NT2/D1 (cell line): ENCODE measurements around the gene RFX3.

ENCODE experiments used
- DNase-seq: peaks from one replicate; pipeline ENCODE4 v3.0.0-alpha.2; 2011; ENCODE audit warnings: low read depth, low spot score
- H3K27me3 ChIP-seq: 2 replicates; pipeline ENCODE4 v1.6.0; 2011; ENCODE audit warnings: mild to moderate bottlenecking; ENCODE audit not compliant: insufficient read length, insufficient read depth
- H3K36me3 ChIP-seq: 2 replicates; pipeline ENCODE4 v1.6.1; 2011; ENCODE audit warnings: mild to moderate bottlenecking, low read length, mixed read lengths; ENCODE audit not compliant: insufficient read depth, insufficient read length
- H3K4me1 ChIP-seq: 2 replicates; pipeline ENCODE4 v1.5.1; 2011; ENCODE audit not compliant: insufficient read depth, insufficient read length
- H3K4me3 ChIP-seq: 2 replicates; pipeline ENCODE4 v1.5.1; 2011; ENCODE audit warnings: low read depth; ENCODE audit not compliant: insufficient read length
- H3K9ac ChIP-seq: 2 replicates; pipeline ENCODE4 v1.6.0; 2011; ENCODE audit warnings: low read depth; ENCODE audit not compliant: insufficient read length
- H3K9me3 ChIP-seq: 2 replicates; pipeline ENCODE4 v1.5.1; 2011; ENCODE audit warnings: mild to moderate bottlenecking, low read length; ENCODE audit not compliant: insufficient read depth
- SUZ12 ChIP-seq: IDR thresholded peaks from 2 replicates; pipeline ENCODE4 v1.6.1; 2011; ENCODE audit not compliant: insufficient read length, insufficient read depth; ENCODE audit errors: extremely low read depth
- YY1 ChIP-seq: IDR thresholded peaks from 2 replicates; pipeline ENCODE4 v1.6.1; 2011; ENCODE audit not compliant: insufficient read length, insufficient read depth
- ZNF274 ChIP-seq: IDR thresholded peaks from 2 replicates; pipeline ENCODE4 v1.6.1; 2011; ENCODE audit warnings: mild to moderate bottlenecking, low read depth, low read length

Gene RFX3

DNA sequence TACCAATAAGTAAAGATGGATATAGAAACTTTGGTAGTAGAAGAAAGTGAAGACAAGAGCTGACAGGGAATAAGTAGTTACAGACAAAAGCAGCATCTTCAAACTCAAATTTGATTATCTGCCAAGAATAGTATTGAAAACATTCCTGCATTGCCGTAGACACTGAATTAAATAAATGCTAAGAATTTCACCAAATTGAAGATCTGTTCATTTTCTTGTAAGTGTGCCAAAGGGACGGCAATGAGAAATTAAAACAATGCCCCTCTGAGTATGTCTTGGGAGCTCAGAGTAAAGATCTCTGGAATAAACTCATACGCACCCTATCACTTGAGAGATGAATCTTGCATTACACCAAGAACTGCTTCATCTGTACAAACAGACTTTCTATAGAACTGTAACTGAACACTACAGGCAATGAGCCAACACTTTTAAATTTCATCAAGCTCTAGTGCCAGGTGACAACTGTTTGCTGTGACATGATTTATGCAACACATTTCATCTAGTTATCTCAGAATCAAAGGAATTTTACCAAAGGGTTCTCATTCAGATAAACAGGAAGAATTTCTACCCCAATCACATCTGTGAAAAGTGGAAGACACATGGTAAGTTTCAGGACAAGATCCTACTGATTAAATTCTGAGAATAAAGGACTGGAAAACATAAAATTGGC lies 66.9 kb downstream of the RFX3 start:
- Histone ChIP-seq H3K4me3 (no peak overlapping the region), H3K27me3 (no peaks in the 10 kb centered on the region), H3K9ac (no peak overlapping the region), H3K9me3 (no peaks in the 10 kb centered on the region), H3K36me3 (no peaks in the 10 kb centered on the region), H3K4me1 (no peaks in the 10 kb centered on the region)
- no peak for DNase-seq
- no peak for TF ChIP-seq ZNF274
- TF ChIP-seq YY1, result no peak
- no peak for TF ChIP-seq SUZ12

DNA sequence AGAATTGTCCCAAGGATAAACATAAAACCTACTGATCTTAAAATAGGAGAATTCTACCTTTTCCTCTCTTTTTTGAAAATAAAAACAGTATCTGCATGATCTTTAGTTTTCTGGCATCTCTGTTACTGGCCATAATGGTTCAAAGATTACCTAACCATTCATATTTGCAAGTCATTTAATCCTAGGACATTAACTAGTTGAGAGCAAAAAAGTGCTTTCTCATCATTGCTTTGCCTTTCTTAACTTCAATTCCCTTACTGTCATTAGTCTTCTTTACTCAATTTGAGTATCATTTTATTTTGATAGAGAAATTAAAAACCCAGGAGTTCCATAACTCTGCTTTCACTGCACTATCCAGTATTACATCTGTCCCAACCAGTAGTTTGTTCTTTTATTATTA lies 68.6 kb downstream of the RFX3 start:
- no peaks in the 10 kb centered on the region for H3K9me3 ChIP-seq
- no peaks in the 10 kb centered on the region for H3K27me3 ChIP-seq
- TF ChIP-seq SUZ12, result no peak
- no peak for TF ChIP-seq YY1
- no peak for TF ChIP-seq ZNF274
- no peaks in the 10 kb centered on the region for H3K36me3 ChIP-seq
- no peak overlapping the region for H3K9ac ChIP-seq
- H3K4me1 ChIP-seq, result no peaks in the 10 kb centered on the region
- no peak for DNase-seq
- H3K4me3 ChIP-seq, result no peak overlapping the region

DNA sequence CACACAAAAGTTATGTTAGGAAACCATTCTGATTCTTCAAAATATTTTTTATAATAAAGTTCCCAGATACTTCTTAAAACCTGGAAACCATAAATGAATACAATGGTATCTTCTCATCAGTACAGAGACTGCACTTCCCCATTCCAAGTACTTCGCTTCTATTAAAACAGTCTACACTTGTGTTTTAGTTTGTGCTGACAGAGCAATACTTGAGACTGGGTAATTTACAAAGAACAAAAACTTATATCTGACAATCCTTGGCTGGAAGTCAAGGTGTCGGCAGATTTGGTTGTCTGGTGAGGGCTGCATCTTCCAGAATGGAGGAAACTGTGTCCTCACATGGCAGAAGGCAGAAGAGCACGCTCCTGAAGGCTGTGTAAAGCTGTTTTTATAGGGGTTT lies 70.1 kb downstream of the RFX3 start:
- Histone ChIP-seq H3K9me3 (no peaks in the 10 kb centered on the region), H3K4me3 (no peak overlapping the region), H3K9ac (no peak overlapping the region), H3K36me3 (no peaks in the 10 kb centered on the region), H3K4me1 (no peaks in the 10 kb centered on the region), H3K27me3 (no peaks in the 10 kb centered on the region)
- DNase-seq, result no peak
- TF ChIP-seq YY1 (no peak), SUZ12 (no peak), ZNF274 (no peak)

DNA sequence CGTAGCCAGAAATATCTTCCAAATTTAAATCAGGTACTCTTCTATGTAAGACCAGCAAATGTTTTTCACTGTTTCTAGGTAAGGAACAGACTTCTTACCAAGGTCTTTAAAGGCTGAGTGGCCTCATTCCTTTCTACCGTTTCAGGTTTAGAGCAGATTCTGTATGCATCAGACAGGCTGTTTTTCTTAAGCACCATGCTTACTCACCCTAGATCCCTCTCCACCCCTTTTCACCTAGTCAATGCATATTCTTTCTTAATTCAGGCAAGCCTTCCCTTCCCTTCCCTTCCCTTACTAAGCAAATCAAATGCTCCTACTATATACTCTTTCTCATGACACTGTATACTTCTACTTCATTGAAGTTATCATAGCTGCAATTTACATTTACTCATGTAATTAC lies 70.7 kb downstream of the RFX3 start:
- Histone ChIP-seq H3K4me1 (no peaks in the 10 kb centered on the region), H3K36me3 (no peaks in the 10 kb centered on the region), H3K9ac (no peak overlapping the region), H3K27me3 (no peaks in the 10 kb centered on the region), H3K9me3 (no peaks in the 10 kb centered on the region), H3K4me3 (no peak overlapping the region)
- TF ChIP-seq ZNF274 (no peak), SUZ12 (no peak), YY1 (no peak)
- peak; percentile 13 for DNase-seq

DNA sequence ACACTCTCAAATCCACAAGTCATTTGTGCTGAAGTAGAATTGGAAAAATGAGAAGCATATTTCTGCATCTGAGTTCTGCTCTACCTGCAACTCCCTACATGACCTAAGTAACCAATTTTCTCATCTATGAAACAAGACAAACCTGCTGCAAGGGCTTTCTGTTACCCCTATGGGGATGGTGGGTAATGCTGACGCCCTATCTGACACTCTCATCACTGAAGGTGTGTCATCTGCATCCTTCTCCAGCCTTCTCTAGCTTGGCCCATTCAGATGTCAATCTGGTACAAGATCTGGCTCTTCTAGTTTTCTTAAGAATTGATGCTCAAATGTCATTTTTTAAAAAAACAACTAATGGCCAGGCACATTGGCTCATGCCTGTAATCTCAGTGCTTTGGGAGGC lies 73.8 kb downstream of the RFX3 start:
- TF ChIP-seq ZNF274, result no peak
- TF ChIP-seq SUZ12, result no peak
- no peak for TF ChIP-seq YY1
- no peaks in the 10 kb centered on the region for H3K4me1 ChIP-seq
- no peak for DNase-seq
- H3K27me3 ChIP-seq, result no peaks in the 10 kb centered on the region
- H3K36me3 ChIP-seq, result no peaks in the 10 kb centered on the region
- H3K9me3 ChIP-seq, result no peaks in the 10 kb centered on the region
- no peak overlapping the region for H3K4me3 ChIP-seq
- no peak overlapping the region for H3K9ac ChIP-seq

DNA sequence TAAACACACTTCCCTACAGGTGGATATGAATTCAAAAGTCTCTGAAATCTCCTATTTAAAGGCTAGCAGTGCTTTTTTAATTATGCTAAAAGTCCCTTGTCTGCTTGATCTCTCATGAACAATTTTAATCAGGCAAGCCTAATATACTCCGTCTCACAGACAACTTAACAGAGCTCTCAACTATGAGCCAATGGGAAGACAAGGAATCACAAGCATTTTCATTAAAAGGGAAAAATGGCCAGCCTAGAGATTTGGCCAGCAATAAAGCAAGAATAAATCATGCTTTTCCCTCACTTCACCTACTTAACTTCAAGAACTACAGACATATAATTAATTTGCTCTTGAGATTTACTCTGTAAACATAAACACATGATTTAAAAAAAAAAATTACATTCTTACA lies 78.0 kb downstream of the RFX3 start:
- H3K9ac ChIP-seq, result no peak overlapping the region
- no peak overlapping the region for H3K4me3 ChIP-seq
- no peak for DNase-seq
- no peaks in the 10 kb centered on the region for H3K4me1 ChIP-seq
- no peaks in the 10 kb centered on the region for H3K27me3 ChIP-seq
- TF ChIP-seq ZNF274 (no peak), SUZ12 (no peak), YY1 (no peak)
- H3K36me3 ChIP-seq, result no peaks in the 10 kb centered on the region
- no peaks in the 10 kb centered on the region for H3K9me3 ChIP-seq

DNA sequence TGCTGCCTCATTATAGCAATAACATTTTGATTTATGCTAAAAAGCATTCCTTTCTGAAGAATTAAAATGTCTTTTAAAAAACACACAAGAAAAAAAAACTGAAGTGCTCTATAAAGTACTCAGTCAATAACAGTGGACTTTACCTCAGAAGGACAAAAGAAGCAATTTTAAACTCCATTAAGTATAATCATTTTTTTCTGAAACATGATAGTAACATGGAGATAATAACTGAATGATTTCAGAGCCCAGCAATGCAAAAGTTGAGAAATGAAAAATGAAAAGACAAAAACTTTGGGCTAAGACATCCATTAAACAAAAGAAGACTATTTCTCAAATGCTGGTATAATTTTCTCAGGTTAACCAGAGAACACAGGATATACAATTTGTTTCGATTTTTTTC lies 78.7 kb downstream of the RFX3 start:
- TF ChIP-seq YY1 (no peak), ZNF274 (no peak), SUZ12 (no peak)
- no peak overlapping the region for H3K9ac ChIP-seq
- no peaks in the 10 kb centered on the region for H3K36me3 ChIP-seq
- no peaks in the 10 kb centered on the region for H3K4me1 ChIP-seq
- H3K4me3 ChIP-seq, result no peak overlapping the region
- DNase-seq, result no peak
- H3K9me3 ChIP-seq, result no peaks in the 10 kb centered on the region
- no peaks in the 10 kb centered on the region for H3K27me3 ChIP-seq

DNA sequence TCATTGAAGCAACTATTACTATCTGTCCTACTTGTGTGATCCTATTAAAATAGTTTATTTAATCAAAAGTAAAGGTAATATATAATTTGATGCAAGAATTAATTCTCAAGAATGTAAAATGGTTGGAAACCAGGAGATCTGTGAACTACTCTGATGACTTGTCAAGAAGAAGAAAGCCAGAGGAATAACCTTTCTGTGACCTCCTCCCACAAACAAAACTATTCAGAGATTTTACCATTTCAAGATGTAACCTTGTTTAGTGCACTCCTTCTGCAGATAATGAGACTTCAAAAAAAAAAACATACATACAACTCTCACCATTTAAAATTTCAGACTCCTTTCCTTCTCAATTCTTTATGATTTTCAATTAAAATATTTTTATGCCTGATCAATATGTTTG lies 79.5 kb downstream of the RFX3 start:
- Histone ChIP-seq H3K4me3 (no peak overlapping the region), H3K4me1 (no peaks in the 10 kb centered on the region), H3K9me3 (no peaks in the 10 kb centered on the region), H3K27me3 (no peaks in the 10 kb centered on the region), H3K36me3 (no peaks in the 10 kb centered on the region), H3K9ac (no peak overlapping the region)
- TF ChIP-seq ZNF274 (no peak), YY1 (no peak), SUZ12 (no peak)
- no peak for DNase-seq
